Fibroblast of lung (primary cell): ENCODE results near the gene GIMAP7. TPM values are rescaled to one million over a fixed set of nuclear protein-coding genes. Genes with fewer than 3 reads are reported as not detected.

Experiments
- DNase-seq, 2 donors: peaks; one replicate each; pipeline versions ENCODE4 v3.0.0 to v3.0.0-alpha.2; 2010; ENCODE audit warnings: low read depth in 2 of 2
- H2AFZ ChIP-seq: 2 replicates; pipeline ENCODE4 v1.5.1; 2012; ENCODE audit warnings: low read length, control low read depth, inconsistent platforms
- H3K27ac ChIP-seq: 2 replicates; pipeline ENCODE4 v1.5.1; 2011; ENCODE audit warnings: low read length, control low read depth; ENCODE audit not compliant: insufficient read depth
- H3K27me3 ChIP-seq: 2 replicates; pipeline ENCODE4 v1.5.1; 2011; ENCODE audit warnings: mild to moderate bottlenecking, low read length; ENCODE audit not compliant: control insufficient read depth, insufficient read depth
- H3K36me3 ChIP-seq: 2 replicates; pipeline ENCODE4 v1.5.1; 2011; ENCODE audit warnings: low read length; ENCODE audit not compliant: control insufficient read depth, insufficient read depth
- H3K4me1 ChIP-seq: 2 replicates; pipeline ENCODE4 v1.5.1; 2011; ENCODE audit warnings: low read length; ENCODE audit not compliant: control insufficient read depth, insufficient read depth; ENCODE audit errors: extremely low read depth
- H3K4me2 ChIP-seq: 2 replicates; pipeline ENCODE4 v1.5.1; 2011; ENCODE audit warnings: low read length, control low read depth; ENCODE audit not compliant: insufficient read depth; ENCODE audit errors: extremely low read depth
- H3K4me3 ChIP-seq, 4 experiments: fragments of 200-600 bp in 1 of 4; sonication (generic) in 1 of 4; replicated peaks in 1 of 4; 2 replicates each; pipeline ENCODE4 v1.5.1; 2011 to 2016; ENCODE audit warnings: low read length in 4 of 4, low read depth in 3 of 4, mild to moderate bottlenecking in 3 of 4, control low read depth in 2 of 4, inconsistent platforms in 1 of 4, mixed read lengths in 1 of 4; ENCODE audit not compliant: insufficient read depth in 1 of 4; ENCODE audit errors: control extremely low read depth in 1 of 4
- H3K79me2 ChIP-seq: 2 replicates; pipeline ENCODE4 v1.5.1; 2012; ENCODE audit warnings: mild to moderate bottlenecking, low read length, inconsistent platforms; ENCODE audit not compliant: control insufficient read depth, insufficient read depth
- H3K9ac ChIP-seq: 2 replicates; pipeline ENCODE4 v1.5.1; 2011; ENCODE audit warnings: mild to moderate bottlenecking, low read length, control low read depth; ENCODE audit not compliant: insufficient read depth
- H3K9me3 ChIP-seq: 2 replicates; pipeline ENCODE4 v1.5.1; 2012; ENCODE audit warnings: low read depth, low read length; ENCODE audit not compliant: control insufficient read depth, insufficient read depth
- H4K20me1 ChIP-seq: 2 replicates; pipeline ENCODE4 v1.5.1; 2011; ENCODE audit warnings: low read length; ENCODE audit not compliant: control insufficient read depth, insufficient read depth; ENCODE audit errors: extremely low read depth
- CTCF ChIP-seq, 2 donors: IDR thresholded peaks in 1 of 2; conservative IDR thresholded peaks in 1 of 2; 1 replicate in 1 of 2; 2 replicates in 1 of 2; pipeline ENCODE4 v1.5.1; 2011 to 2012; ENCODE audit warnings: low read length in 2 of 2, control low read depth in 1 of 2, inconsistent platforms in 1 of 2, low read depth in 1 of 2, mild to moderate bottlenecking in 1 of 2
- EZH2 ChIP-seq: IDR thresholded peaks from 2 replicates; pipeline ENCODE4 v1.5.1; 2012; ENCODE audit warnings: low read length, control low read depth, mild to moderate bottlenecking; ENCODE audit errors: missing control alignments
- polyA plus RNA-seq, 2 donors: library from polyadenylated mRNA; depleted of rRNA in 1 of 2; stranded (reverse) in 1 of 2; unstranded in 1 of 2; fragments of >200 nt; gene quantifications; 2 replicates each; pipeline ENCODE4 v1.2.1, GENCODE V29; 2011 to 2012; ENCODE audit warnings: missing spikeins in 1 of 2
- total RNA-seq: library from RNA; depleted of rRNA; stranded (reverse); fragments of >200 nt; gene quantifications from 2 replicates; pipeline ENCODE4 v1.2.1, GENCODE V29; 2014

The GIMAP7 gene
- total and polyA plus RNA-seq, 2 donors (not counting 1 experiment from before 2014, with no cell fraction given), result not detected

- no peaks in the 10 kb centered on the region for H3K9me3 ChIP-seq
- H3K9ac ChIP-seq, result no peak overlapping the region
- no peak overlapping the region for H2AFZ ChIP-seq
- H3K4me1 ChIP-seq, result no peaks in the 10 kb centered on the region
- H3K27me3 ChIP-seq, result no peaks in the 10 kb centered on the region
- H3K27ac ChIP-seq, result no peak overlapping the region
- no peaks in the 10 kb centered on the region for H3K79me2 ChIP-seq
- H4K20me1 ChIP-seq, result no peaks in the 10 kb centered on the region
- no peak for DNase-seq
- H3K4me2 ChIP-seq, result no peak overlapping the region
- TF ChIP-seq CTCF (conservative IDR thresholded peaks at IDR 0.05 in 1 of 2, IDR thresholded peaks at IDR 0.05 in 1 of 2; ENCODE audit: low read depth in 1 of 2, low read length in 2 of 2), result no peak
- TF ChIP-seq EZH2, result no peak
- no peak overlapping the region for H3K4me3 ChIP-seq
- no peaks in the 10 kb centered on the region for H3K36me3 ChIP-seq
Observed at GRCh38 chr7:150556521-150557138, 42.0 kb downstream of the GIMAP7 start.

- no peak overlapping the region for H3K4me2 ChIP-seq
- H2AFZ ChIP-seq, result no peak overlapping the region
- TF ChIP-seq CTCF (conservative IDR thresholded peaks at IDR 0.05 in 1 of 2, IDR thresholded peaks at IDR 0.05 in 1 of 2; ENCODE audit: low read depth in 1 of 2, low read length in 2 of 2), result no peak
- no peak for TF ChIP-seq EZH2
- H3K27ac ChIP-seq, result no peak overlapping the region
- H3K27me3 ChIP-seq, result no peaks in the 10 kb centered on the region
- no peaks in the 10 kb centered on the region for H3K4me1 ChIP-seq
- no peak overlapping the region for H3K9ac ChIP-seq
- H3K79me2 ChIP-seq, result no peaks in the 10 kb centered on the region
- no peak for DNase-seq
- H3K9me3 ChIP-seq, result no peaks in the 10 kb centered on the region
- no peak overlapping the region for H3K4me3 ChIP-seq
- H4K20me1 ChIP-seq, result no peaks in the 10 kb centered on the region
- H3K36me3 ChIP-seq, result no peaks in the 10 kb centered on the region
Observed at GRCh38 chr7:150560486-150560885, 45.8 kb downstream of the GIMAP7 start.

- no peak for DNase-seq
- Histone ChIP-seq H3K79me2 (no peaks in the 10 kb centered on the region), H3K36me3 (no peaks in the 10 kb centered on the region), H3K4me2 (no peak overlapping the region), H2AFZ (no peak overlapping the region), H3K27me3 (no peaks in the 10 kb centered on the region), H4K20me1 (no peaks in the 10 kb centered on the region), H3K9ac (no peak overlapping the region), H3K4me1 (no peaks in the 10 kb centered on the region), H3K9me3 (no peaks in the 10 kb centered on the region), H3K4me3 (no peak overlapping the region), H3K27ac (no peak overlapping the region)
- TF ChIP-seq EZH2 (no peak), CTCF (conservative IDR thresholded peaks at IDR 0.05 in 1 of 2, IDR thresholded peaks at IDR 0.05 in 1 of 2; ENCODE audit: low read depth in 1 of 2, low read length in 2 of 2) (no peak)
Observed at GRCh38 chr7:150562919-150563318, 48.2 kb downstream of the GIMAP7 start.
